IPS-15b (cell line): ENCODE measurements around the gene RNF208.
A peak's percentile ranks its signal among the peaks of the same experiment; 100 is the strongest.

ENCODE experiments used
- H3K27me3 ChIP-seq: one replicate; pipeline ENCODE4 v1.6.1; 2013; ENCODE audit warnings: low read length; ENCODE audit not compliant: control insufficient read depth, insufficient read depth
- H3K36me3 ChIP-seq: one replicate; pipeline ENCODE4 v1.6.1; 2013; ENCODE audit warnings: low read length; ENCODE audit not compliant: control insufficient read depth, insufficient read depth
- H3K4me1 ChIP-seq: one replicate; pipeline ENCODE4 v1.6.1; 2013; ENCODE audit warnings: mild to moderate bottlenecking, low read length; ENCODE audit not compliant: control insufficient read depth, insufficient read depth
- H3K4me3 ChIP-seq: one replicate; pipeline ENCODE4 v1.5.1; 2013; ENCODE audit warnings: low read depth, low read length
- H3K9ac ChIP-seq: one replicate; pipeline ENCODE4 v1.6.1; 2013; ENCODE audit warnings: low read depth, mild to moderate bottlenecking, low read length
- H3K9me3 ChIP-seq: one replicate; pipeline ENCODE4 v1.6.1; 2013; ENCODE audit warnings: mild to moderate bottlenecking, low read length; ENCODE audit not compliant: control insufficient read depth, insufficient read depth

Gene RNF208

DNA sequence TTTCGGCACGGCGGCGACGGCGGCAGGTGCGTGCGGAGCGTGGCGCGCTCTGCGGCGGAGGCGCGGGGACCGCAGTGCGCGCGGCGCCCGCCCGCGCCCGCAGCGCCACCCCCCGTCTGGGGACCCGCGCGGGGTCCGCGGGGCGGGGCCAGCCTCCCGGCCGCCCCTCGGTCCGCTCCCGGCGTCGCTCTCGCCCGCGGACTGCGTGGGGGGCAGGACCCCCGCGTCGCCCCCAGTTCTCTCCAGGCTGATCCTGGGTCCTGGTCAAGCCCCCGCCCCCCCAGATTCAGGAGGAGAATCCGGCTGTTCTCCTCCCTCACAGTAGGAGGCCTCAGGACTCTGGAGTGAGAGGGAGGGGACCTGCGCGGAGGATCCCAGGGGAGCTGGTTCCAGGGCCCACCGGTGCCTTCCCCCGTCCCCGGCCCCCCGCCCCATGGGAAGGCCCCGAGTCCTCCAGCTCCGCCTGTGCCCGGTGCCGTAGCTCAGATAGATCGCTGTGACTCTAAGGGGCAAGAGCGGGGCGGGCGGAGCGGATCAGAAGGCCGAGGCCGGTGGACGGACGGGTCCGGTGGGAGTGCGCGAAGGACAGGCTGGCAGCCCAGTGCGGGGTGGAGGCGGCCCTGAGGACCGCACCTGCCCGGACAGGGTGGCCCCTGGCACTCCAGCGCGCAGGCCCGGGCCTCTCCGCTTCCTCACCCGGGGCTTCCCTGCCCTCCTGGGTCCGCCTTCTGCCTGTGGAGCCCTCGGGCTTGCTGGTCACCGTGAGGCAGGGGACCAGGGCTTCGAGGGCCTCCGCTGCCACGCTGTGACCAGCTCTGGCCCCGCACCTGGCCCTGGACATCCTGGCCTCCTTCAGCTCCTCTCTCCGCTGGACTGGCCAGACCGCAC lies at the start of gene RNF208:
TSS of gene RNF208 (minus strand) at position 51 of the 888 bp plus-strand sequence. CDS start 1,028 bp downstream, outside the sequence.
- Histone ChIP-seq H3K4me3 (peak within 1 kb of the TSS; percentile 63), H3K9ac (peak within 1 kb of the TSS; percentile 41), H3K36me3 (no peaks in the 10 kb centered on the region), H3K4me1 (no peaks in the 10 kb centered on the region), H3K27me3 (no peaks in the 10 kb centered on the region), H3K9me3 (no peaks in the 10 kb centered on the region)

- Histone ChIP-seq H3K4me3 (no peak overlapping the region), H3K36me3 (peaks cover 27% of the 10 kb centered on the region), H3K27me3 (no peaks in the 10 kb centered on the region), H3K9ac (no peak overlapping the region), H3K4me1 (peaks cover 3% of the 10 kb centered on the region), H3K9me3 (no peaks in the 10 kb centered on the region)
Measured at GRCh38 chr9:137271696-137272076, 49.6 kb upstream of the RNF208 start.

GRCh38 chr9:137270929-137271695 lies 49.1 kb upstream of the RNF208 start:
- Histone ChIP-seq H3K4me3 (no peak overlapping the region), H3K36me3 (peaks cover 32% of the 10 kb centered on the region), H3K9ac (no peak overlapping the region), H3K27me3 (no peaks in the 10 kb centered on the region), H3K9me3 (no peaks in the 10 kb centered on the region), H3K4me1 (peaks cover 1% of the 10 kb centered on the region)

- Histone ChIP-seq H3K9me3 (no peaks in the 10 kb centered on the region), H3K36me3 (peaks cover 47% of the 10 kb centered on the region), H3K27me3 (no peaks in the 10 kb centered on the region), H3K4me1 (no peaks in the 10 kb centered on the region), H3K9ac (no peak overlapping the region), H3K4me3 (no peak overlapping the region)
Measured at GRCh38 chr9:137269231-137269772, 47.3 kb upstream of the RNF208 start.

- H3K27me3 ChIP-seq = no peaks in the 10 kb centered on the region
- H3K4me1 ChIP-seq = no peaks in the 10 kb centered on the region
- H3K9me3 ChIP-seq = no peaks in the 10 kb centered on the region
- peaks cover 52% of the 10 kb centered on the region for H3K36me3 ChIP-seq
- H3K4me3 ChIP-seq = no peak overlapping the region
- no peak overlapping the region for H3K9ac ChIP-seq
Measured at GRCh38 chr9:137268538-137269201, 46.6 kb upstream of the RNF208 start.

DNA sequence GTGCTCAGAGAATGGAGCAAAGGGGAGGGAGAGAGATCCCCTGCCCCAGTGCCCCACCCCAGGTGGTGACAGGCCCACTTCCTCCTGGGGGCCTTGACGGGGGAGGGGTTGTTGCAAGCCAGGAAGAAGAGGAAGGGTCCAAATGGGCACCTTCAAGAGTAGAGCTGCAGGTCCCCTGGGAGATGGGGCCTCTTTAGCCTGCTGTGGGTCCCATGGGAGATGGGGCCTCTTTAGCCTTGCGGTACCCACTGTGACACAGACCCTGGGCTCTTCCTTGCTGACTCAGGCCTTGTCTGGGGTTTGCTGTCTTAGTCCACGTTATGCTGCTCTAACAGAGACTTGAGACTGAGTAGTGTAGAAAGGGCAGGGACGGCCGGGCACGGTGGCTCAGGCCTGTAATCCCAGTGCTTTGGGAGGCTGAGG lies 45.9 kb upstream of the RNF208 start:
- Histone ChIP-seq H3K9ac (no peak overlapping the region), H3K4me1 (no peaks in the 10 kb centered on the region), H3K9me3 (no peaks in the 10 kb centered on the region), H3K36me3 (peaks cover 54% of the 10 kb centered on the region), H3K27me3 (no peaks in the 10 kb centered on the region), H3K4me3 (no peak overlapping the region)

DNA sequence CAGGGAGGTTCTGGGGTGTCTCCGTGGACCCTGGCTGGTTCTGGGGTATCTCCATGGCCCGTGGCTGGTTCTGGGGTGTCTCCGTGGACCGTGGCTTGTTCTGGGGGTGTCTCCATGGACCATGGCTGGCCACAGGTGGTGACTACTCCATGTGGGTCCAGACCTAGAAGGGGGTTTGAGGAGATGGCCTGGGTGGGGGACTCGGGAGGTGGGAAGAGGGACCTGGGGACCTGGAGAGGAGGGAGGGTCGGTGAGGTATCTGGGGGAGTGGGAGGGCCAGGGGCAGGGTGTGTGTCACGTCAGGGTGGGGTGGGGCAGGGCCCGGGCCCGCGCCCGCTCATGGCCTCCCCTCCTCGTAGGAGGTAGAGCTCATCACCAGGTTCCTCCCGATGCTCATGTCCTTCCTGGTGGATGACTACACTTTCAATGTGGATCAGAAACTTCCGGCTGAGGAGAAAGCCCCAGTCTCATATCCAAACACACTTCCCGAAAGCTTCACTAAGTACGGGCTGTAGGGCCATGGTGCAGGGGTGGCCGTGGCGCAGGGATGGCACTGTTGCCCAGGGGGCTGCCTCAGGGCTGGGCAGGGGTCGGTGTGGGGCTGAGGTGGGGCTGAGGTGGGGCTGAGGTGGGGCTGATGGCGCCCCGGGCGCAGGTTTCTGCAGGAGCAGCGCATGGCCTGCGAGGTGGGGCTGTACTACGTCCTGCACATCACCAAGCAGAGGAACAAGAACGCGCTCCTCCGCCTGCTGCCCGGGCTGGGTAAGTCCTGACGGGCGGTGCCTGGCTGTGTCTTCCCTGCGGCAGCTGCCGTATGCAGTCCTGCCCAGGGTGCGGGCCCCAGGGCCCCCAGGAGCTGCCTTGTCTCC lies 44.8 kb upstream of the RNF208 start:
- H3K9ac ChIP-seq = no peak overlapping the region
- no peaks in the 10 kb centered on the region for H3K27me3 ChIP-seq
- H3K4me3 ChIP-seq = no peak overlapping the region
- H3K9me3 ChIP-seq = no peaks in the 10 kb centered on the region
- H3K4me1 ChIP-seq = no peaks in the 10 kb centered on the region
- H3K36me3 ChIP-seq = peaks cover 52% of the 10 kb centered on the region

DNA sequence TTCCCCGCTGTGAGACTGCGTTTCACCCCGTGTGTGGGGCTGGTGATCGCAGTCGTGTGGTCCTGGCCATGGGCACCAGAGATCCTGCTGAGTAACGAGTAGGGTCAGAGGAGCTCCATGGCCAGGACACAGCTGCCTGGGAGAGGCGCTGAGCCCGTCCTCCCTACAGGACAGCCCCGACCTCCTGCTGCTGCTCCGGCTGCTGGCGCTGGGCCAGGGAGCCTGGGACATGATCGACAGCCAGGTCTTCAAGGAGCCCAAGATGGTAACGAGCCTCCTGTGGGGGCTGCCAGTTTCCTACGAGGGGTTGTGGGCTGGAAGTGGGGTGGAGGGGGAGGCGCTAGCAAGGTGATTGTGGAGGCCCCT lies 44.1 kb upstream of the RNF208 start:
- no peaks in the 10 kb centered on the region for H3K9me3 ChIP-seq
- no peak overlapping the region for H3K9ac ChIP-seq
- no peak overlapping the region for H3K4me3 ChIP-seq
- H3K4me1 ChIP-seq = no peaks in the 10 kb centered on the region
- H3K36me3 ChIP-seq = peaks cover 52% of the 10 kb centered on the region
- no peaks in the 10 kb centered on the region for H3K27me3 ChIP-seq

DNA sequence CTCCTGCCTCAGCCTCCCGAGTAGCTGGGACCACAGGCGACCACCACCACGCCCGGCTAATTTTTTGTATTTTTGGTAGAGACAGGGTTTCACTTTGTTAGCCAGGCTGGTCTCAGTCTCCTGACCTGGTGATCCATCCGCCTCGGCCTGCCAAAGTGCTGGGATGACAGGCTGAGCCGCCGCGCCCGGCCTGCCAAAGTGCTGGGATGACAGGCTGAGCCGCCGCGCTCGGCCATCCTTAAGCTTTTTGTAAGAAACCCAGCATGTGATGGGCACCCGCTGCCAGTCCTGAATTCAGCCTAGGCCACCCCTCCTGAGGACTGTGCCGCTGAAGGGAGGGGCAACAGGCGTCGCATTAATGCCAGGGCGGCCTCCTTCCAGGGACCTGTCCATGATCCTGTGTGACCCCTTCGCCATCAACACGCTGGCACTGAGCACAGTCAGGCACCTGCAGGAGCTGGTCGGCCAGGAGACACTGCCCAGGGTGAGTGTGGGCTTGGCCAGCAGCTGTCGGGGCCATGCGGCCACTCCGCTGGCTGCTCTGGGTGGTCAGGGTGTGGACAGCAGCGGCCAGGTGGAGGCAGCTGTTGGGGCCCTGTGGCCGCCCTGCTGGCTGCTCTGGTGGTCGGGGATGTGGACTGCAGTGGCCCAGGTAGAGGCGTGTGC lies 43.6 kb upstream of the RNF208 start:
- Histone ChIP-seq H3K4me1 (no peaks in the 10 kb centered on the region), H3K9ac (no peak overlapping the region), H3K36me3 (peaks cover 50% of the 10 kb centered on the region)

DNA sequence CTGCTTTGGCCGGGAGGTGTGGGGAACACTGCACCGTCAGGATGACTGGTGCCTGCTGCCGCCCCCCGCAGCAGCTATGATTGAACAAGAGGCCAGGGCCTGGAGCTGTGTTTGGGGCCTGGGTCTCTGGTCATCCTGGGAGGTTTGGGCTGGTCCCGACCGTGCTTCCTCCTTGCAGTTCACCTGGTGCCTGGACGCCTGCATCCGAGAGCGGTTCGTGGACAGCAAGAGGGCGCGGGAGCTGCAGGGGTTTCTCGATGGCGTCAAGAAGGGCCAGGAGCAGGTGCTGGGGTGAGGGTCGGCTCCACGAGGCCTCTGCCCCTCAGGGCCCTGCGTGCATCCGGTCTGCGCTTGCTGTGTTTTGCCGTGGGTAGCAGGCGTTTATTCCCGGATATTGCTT lies 42.0 kb upstream of the RNF208 start:
- no peaks in the 10 kb centered on the region for H3K27me3 ChIP-seq
- H3K4me1 ChIP-seq = no peaks in the 10 kb centered on the region
- H3K4me3 ChIP-seq = no peak overlapping the region
- peaks cover 50% of the 10 kb centered on the region for H3K36me3 ChIP-seq
- no peak overlapping the region for H3K9ac ChIP-seq
- no peaks in the 10 kb centered on the region for H3K9me3 ChIP-seq

More for the DNA sequence above, 43.6 kb upstream of the RNF208 start:
- H3K4me3 ChIP-seq = no peak overlapping the region
- H3K9me3 ChIP-seq = no peaks in the 10 kb centered on the region
- no peaks in the 10 kb centered on the region for H3K27me3 ChIP-seq
